ENCODE measurements around the gene ANKH. TPM values are rescaled to one million over a fixed set of nuclear protein-coding genes. Genes with fewer than 3 reads are reported as not detected.

Gene ANKH
- total and polyA plus RNA-seq, 2 of the 13 experiments (the other 11 are each of a cell fraction or from before 2014, with no cell fraction given) = 25.0 to 36.0 TPM

DNA sequence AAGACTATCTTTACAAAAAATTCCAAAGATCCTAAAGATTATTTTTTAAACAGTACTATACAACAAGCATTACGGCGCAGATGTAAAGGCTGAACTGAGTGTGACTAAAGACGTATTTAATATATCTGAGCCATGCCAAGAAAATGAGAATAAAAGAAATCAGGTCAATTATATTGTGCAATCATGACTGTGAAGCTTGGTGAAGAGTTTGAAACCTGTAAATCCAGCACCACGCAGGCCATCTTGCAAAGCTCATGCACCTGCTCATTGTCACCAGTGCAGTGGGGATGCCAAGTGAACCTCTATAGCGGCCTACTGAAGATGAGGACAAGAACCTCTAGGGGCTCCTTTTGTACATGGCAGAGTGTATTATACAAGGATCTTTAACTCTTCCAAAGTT lies 89.0 kb downstream of the ANKH start:
- POLR2A ChIA-PET = no interaction called here
- Histone ChIP-seq H3K4me1 (ENCODE audit: insufficient read depth, low read length) (peaks cover 28% of the 10 kb centered on the region), H3K27ac (ENCODE audit: extremely low read length, insufficient read depth, low read length) (no peak overlapping the region), H3K27me3 (ENCODE audit: control insufficient read depth in 1 of 2, insufficient read depth in 2 of 2, low read length in 2 of 2) (no peaks in the 10 kb centered on the region), H3K9me3 (ENCODE audit: low read length) (no peaks in the 10 kb centered on the region), H3K79me2 (ENCODE audit: insufficient read depth, low read length) (no peaks in the 10 kb centered on the region), H3K9ac (ENCODE audit: insufficient read depth, low read depth, low read length) (no peak overlapping the region), H4K20me1 (ENCODE audit: insufficient read depth, low read length) (no peaks in the 10 kb centered on the region), H3K4me2 (ENCODE audit: low read depth, low read length) (no peak overlapping the region), H2AFZ (ENCODE audit: low read length) (no peak overlapping the region), H3K36me3 (replicated peaks in 1 of 2; ENCODE audit: control insufficient read depth in 1 of 2, insufficient read depth in 2 of 2, low read length in 2 of 2) (no peaks in the 10 kb centered on the region; a peak in 1 of 5 replicates), H3K4me3 (replicated peaks in 1 of 3; ENCODE audit: insufficient read depth in 1 of 3, low read depth in 2 of 3, low read length in 3 of 3) (no peak overlapping the region)
- DNase-seq (ENCODE audit: low spot score) (no peak), ATAC-seq (no peak), FAIRE-seq (no peak)
- in situ Hi-C loops (cut with HindIII; ENCODE audit: extremely low pct_ligation_motif_present, low pct_unique_long_range_greater_than_20kb) = no loop called here
- TF ChIP-seq CEBPB (IDR thresholded peaks at IDR 0.05; ENCODE audit: borderline replicate concordance, low read depth, low read length) (peak; percentile 68; the same call in 1 of the 2 replicates), JARID2 (CRISPR knock-in tag; IDR thresholded peaks at IDR 0.05; ENCODE audit: insufficient replicate concordance) (no peak)
- intact Hi-C loops (cut with micrococcal nuclease; ENCODE audit: unreplicated experiment) = no loop called here
- 97% methylated on average over 5 of the region's 5 CpGs for WGBS (ENCODE audit: low lambda C conversion rate)
- no TSS peak for BruUV-seq (replicated peaks)
- CTCF ChIA-PET (ENCODE audit: low intra/inter-chr PET ratio, low total read pairs) = no interaction called here

DNA sequence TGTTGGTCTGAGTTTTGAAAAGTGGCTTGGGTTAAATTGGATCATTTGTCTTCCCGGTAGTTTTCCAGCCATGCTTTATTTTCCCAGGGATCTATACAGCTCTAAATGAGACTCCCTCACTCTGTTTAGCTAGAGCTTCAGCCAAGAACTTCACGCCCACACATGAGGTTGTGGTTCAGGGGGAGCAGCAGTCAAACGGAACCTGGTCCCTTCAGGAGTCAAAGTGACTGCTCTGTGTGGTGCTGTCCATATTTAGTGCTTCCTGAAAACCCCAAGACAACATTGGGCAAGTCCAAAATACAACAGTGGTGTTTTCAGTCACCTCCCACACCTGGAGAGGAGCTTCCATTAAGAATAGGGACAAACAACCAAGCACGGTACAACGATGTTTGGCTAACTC lies 90.5 kb downstream of the ANKH start:
- no peak for DNase-seq (ENCODE audit: low spot score)
- Histone ChIP-seq H3K27ac (ENCODE audit: extremely low read length, insufficient read depth, low read length) (no peak overlapping the region), H3K36me3 (replicated peaks in 1 of 2; ENCODE audit: control insufficient read depth in 1 of 2, insufficient read depth in 2 of 2, low read length in 2 of 2) (no peaks in the 10 kb centered on the region; a peak in 1 of 5 replicates), H3K4me1 (ENCODE audit: insufficient read depth, low read length) (peaks cover 43% of the 10 kb centered on the region), H2AFZ (ENCODE audit: low read length) (no peak overlapping the region), H3K9me3 (ENCODE audit: low read length) (no peaks in the 10 kb centered on the region), H3K9ac (ENCODE audit: insufficient read depth, low read depth, low read length) (no peak overlapping the region), H3K4me2 (ENCODE audit: low read depth, low read length) (no peak overlapping the region), H3K27me3 (ENCODE audit: control insufficient read depth in 1 of 2, insufficient read depth in 2 of 2, low read length in 2 of 2) (no peaks in the 10 kb centered on the region), H3K4me3 (replicated peaks in 1 of 3; ENCODE audit: insufficient read depth in 1 of 3, low read depth in 2 of 3, low read length in 3 of 3) (no peak overlapping the region), H4K20me1 (ENCODE audit: insufficient read depth, low read length) (no peaks in the 10 kb centered on the region), H3K79me2 (ENCODE audit: insufficient read depth, low read length) (no peaks in the 10 kb centered on the region)
- in situ Hi-C loops (cut with HindIII; ENCODE audit: extremely low pct_ligation_motif_present, low pct_unique_long_range_greater_than_20kb) = no loop called here
- no peak for ATAC-seq
- TF ChIP-seq ZNF263 (CRISPR knock-in tag; IDR thresholded peaks at IDR 0.05) (no peak), POLR2A (IDR thresholded peaks at IDR 0.05; ENCODE audit: insufficient read depth in 1 of 2, low read depth in 2 of 2, low read length in 2 of 2) (no peak), MAX (IDR thresholded peaks at IDR 0.05) (no peak), ZNF776 (CRISPR knock-in tag; IDR thresholded peaks at IDR 0.05) (no peak)
- no peak for FAIRE-seq
- ChIA-PET POLR2A (no interaction called here), CTCF (ENCODE audit: low intra/inter-chr PET ratio, low total read pairs) (no interaction called here)
- intact Hi-C loops (cut with micrococcal nuclease; ENCODE audit: unreplicated experiment) = no loop called here
- BruUV-seq (replicated peaks) = no TSS peak
- WGBS (ENCODE audit: low lambda C conversion rate) = 100% methylated on average over 4 of the region's 5 CpGs
